Measurements from ENCODE around the gene BTBD9.
A peak's percentile ranks its signal among the peaks of the same experiment; 100 is the strongest.

The BTBD9 gene

GRCh38 chr6:38345586-38345985 lies 294.1 kb downstream of the BTBD9 start:
- H3K36me3 ChIP-seq, result no peaks in the 10 kb centered on the region; the same call in 1 of the 2 replicates
- H3K4me3 ChIP-seq (ENCODE audit: low read depth, low read length), result peak overlapping the region; percentile 3
- no peaks in the 10 kb centered on the region for H3K27me3 ChIP-seq (ENCODE audit: insufficient read depth, low read depth, severe bottlenecking)
- H3K27ac ChIP-seq, result peak overlapping the region; percentile 78
- peak; percentile 90 for DNase-seq
- TF ChIP-seq CTCF (IDR thresholded peaks at IDR 0.05; ENCODE audit: low read depth, low read length), result 0 out of 2 replicates have a peak, but pooled peaks have one; percentile 8
- no peaks in the 10 kb centered on the region for H3K9me3 ChIP-seq (ENCODE audit: severe bottlenecking)

GRCh38 chr6:38341496-38341895 lies 298.2 kb downstream of the BTBD9 start:
- H3K9me3 ChIP-seq (ENCODE audit: severe bottlenecking), result no peaks in the 10 kb centered on the region
- H3K36me3 ChIP-seq, result peaks cover 10% of the 10 kb centered on the region
- no peak overlapping the region for H3K4me3 ChIP-seq (ENCODE audit: low read depth, low read length)
- H3K27me3 ChIP-seq (ENCODE audit: insufficient read depth, low read depth, severe bottlenecking), result no peaks in the 10 kb centered on the region
- TF ChIP-seq CTCF (IDR thresholded peaks at IDR 0.05; ENCODE audit: low read depth, low read length), result no peak
- H3K27ac ChIP-seq, result no peak overlapping the region
- DNase-seq, result no peak

GRCh38 chr6:38339914-38340313 lies 299.8 kb downstream of the BTBD9 start:
- no peak overlapping the region for H3K4me3 ChIP-seq (ENCODE audit: low read depth, low read length)
- DNase-seq, result no peak
- peaks cover 2% of the 10 kb centered on the region for H3K9me3 ChIP-seq (ENCODE audit: severe bottlenecking)
- no peaks in the 10 kb centered on the region for H3K27me3 ChIP-seq (ENCODE audit: insufficient read depth, low read depth, severe bottlenecking)
- peaks cover 10% of the 10 kb centered on the region for H3K36me3 ChIP-seq
- TF ChIP-seq CTCF (IDR thresholded peaks at IDR 0.05; ENCODE audit: low read depth, low read length), result no peak
- no peak overlapping the region for H3K27ac ChIP-seq

- no peak for DNase-seq
- peaks cover 17% of the 10 kb centered on the region for H3K36me3 ChIP-seq
- 0 out of 2 replicates have a peak, but pooled peaks have one; percentile 1 for TF ChIP-seq CTCF (IDR thresholded peaks at IDR 0.05; ENCODE audit: low read depth, low read length)
- peaks cover 2% of the 10 kb centered on the region for H3K9me3 ChIP-seq (ENCODE audit: severe bottlenecking)
- no peak overlapping the region for H3K4me3 ChIP-seq (ENCODE audit: low read depth, low read length)
- H3K27ac ChIP-seq, result no peak overlapping the region
- H3K27me3 ChIP-seq (ENCODE audit: insufficient read depth, low read depth, severe bottlenecking), result no peaks in the 10 kb centered on the region
Observed at GRCh38 chr6:38337819-38338465, 301.8 kb downstream of the BTBD9 start.

DNA sequence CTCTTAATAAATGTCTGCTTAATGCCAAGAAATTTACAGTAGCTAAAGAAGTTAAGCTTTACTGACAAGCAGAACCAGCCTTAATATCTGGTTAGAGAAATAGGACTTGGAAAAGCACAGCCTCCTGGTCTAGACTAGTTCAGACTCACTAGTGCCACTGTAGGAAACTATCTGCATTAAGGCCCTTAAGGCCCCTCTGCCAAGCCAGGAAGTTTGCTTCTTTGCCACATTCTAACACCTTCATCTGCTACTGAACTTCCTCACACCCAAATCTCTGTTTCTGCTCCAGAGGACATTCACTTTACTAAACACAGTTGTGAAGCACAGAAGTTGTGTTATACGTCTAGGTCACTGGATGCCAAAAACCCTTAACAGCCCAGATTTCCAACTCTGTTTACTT lies 302.8 kb downstream of the BTBD9 start:
- Histone ChIP-seq H3K4me3 (ENCODE audit: low read depth, low read length) (no peak overlapping the region), H3K36me3 (peaks cover 17% of the 10 kb centered on the region), H3K27me3 (ENCODE audit: insufficient read depth, low read depth, severe bottlenecking) (no peaks in the 10 kb centered on the region), H3K27ac (no peak overlapping the region), H3K9me3 (ENCODE audit: severe bottlenecking) (peaks cover 2% of the 10 kb centered on the region)
- no peak for TF ChIP-seq CTCF (IDR thresholded peaks at IDR 0.05; ENCODE audit: low read depth, low read length)
- no peak for DNase-seq

GRCh38 chr6:38326837-38327236 lies 312.9 kb downstream of the BTBD9 start:
- Histone ChIP-seq H3K27me3 (ENCODE audit: insufficient read depth, low read depth, severe bottlenecking) (no peaks in the 10 kb centered on the region), H3K4me3 (ENCODE audit: low read depth, low read length) (no peak overlapping the region), H3K27ac (no peak overlapping the region), H3K36me3 (no peaks in the 10 kb centered on the region), H3K9me3 (ENCODE audit: severe bottlenecking) (no peaks in the 10 kb centered on the region)
- no peak for TF ChIP-seq CTCF (IDR thresholded peaks at IDR 0.05; ENCODE audit: low read depth, low read length)
- DNase-seq, result no peak

Data from WERI-Rb-1 (cell line).